Superior temporal gyrus (tissue), 1 donor: Measurements from ENCODE around the gene AGTR2.
"Not testable (repeated sequence)": the region's sequence is repeated elsewhere in the genome, so short reads cannot be mapped to it uniquely, and the experiment has no call there.

Source experiments
- DNase-seq: peaks from one replicate; pipeline ENCODE4 v3.0.0-alpha.2; 2016; ENCODE audit errors: extremely low spot score

AGTR2 gene

GRCh38 chrX:116170511-116170910 is at the start of gene AGTR2:
Gene AGTR2, plus strand, starts transcription at chrX:116170744. Its CDS starts 1,537 bp downstream, at chrX:116172281.
- DNase-seq: no peak

GRCh38 chrX:116135277-116135676 is 35.3 kb upstream of the AGTR2 start:
- DNase-seq: no peak

- not testable (repeated sequence) for DNase-seq
Measured at GRCh38 chrX:116141270-116141669, 29.3 kb upstream of the AGTR2 start.

- DNase-seq: peak; percentile 20
Measured at GRCh38 chrX:116142976-116143375, 27.6 kb upstream of the AGTR2 start.

GRCh38 chrX:116172976-116173375 is 2.4 kb downstream of the AGTR2 start:
- no peak for DNase-seq

GRCh38 chrX:116181300-116181699 is 10.8 kb downstream of the AGTR2 start:
- DNase-seq: no peak

- no peak for DNase-seq
Measured at GRCh38 chrX:116185163-116185562, 14.6 kb downstream of the AGTR2 start.

- no peak for DNase-seq
Measured at GRCh38 chrX:116194649-116195048, 24.1 kb downstream of the AGTR2 start.

- no peak for DNase-seq
Measured at GRCh38 chrX:116198235-116198634, 27.7 kb downstream of the AGTR2 start.

GRCh38 chrX:116198810-116199209 is 28.3 kb downstream of the AGTR2 start:
- no peak for DNase-seq

- peak; percentile 75 for DNase-seq
Measured at GRCh38 chrX:116204932-116205331, 34.4 kb downstream of the AGTR2 start.

GRCh38 chrX:116213262-116213661 is 42.7 kb downstream of the AGTR2 start:
- no peak for DNase-seq

- DNase-seq: not testable (repeated sequence)
Measured at GRCh38 chrX:116217080-116217479, 46.5 kb downstream of the AGTR2 start.
